Spleen (tissue), 11 donors: Measurements from ENCODE around the gene RGS17. TPM values are rescaled to one million over a fixed set of nuclear protein-coding genes. Genes with fewer than 3 reads are reported as not detected.

Experiments
- DNase-seq: peaks from one replicate; pipeline ENCODE4 v3.0.0-alpha.2; 2020
- H3K27ac ChIP-seq, 8 donors: fragments of 200-600 bp; sonication (generic) in 7 of 8; 1 replicate in 4 of 8; 2 replicates in 4 of 8; pipeline versions ENCODE4 v1.5.0 to v1.8.0; 2016 to 2021; ENCODE audit warnings: inconsistent platforms in 4 of 8, mild to moderate bottlenecking in 4 of 8, moderate library complexity in 1 of 8
- H3K27me3 ChIP-seq, 7 donors: fragments of 200-600 bp; sonication (generic) in 6 of 7; replicated peaks in 1 of 7; 1 replicate in 4 of 7; 2 replicates in 3 of 7; pipeline versions ENCODE4 v1.5.0 to v1.8.0; 2016 to 2021; ENCODE audit warnings: inconsistent platforms in 3 of 7, mild to moderate bottlenecking in 1 of 7
- H3K36me3 ChIP-seq, 6 donors: fragments of 200-600 bp; sonication (generic) in 5 of 6; 1 replicate in 4 of 6; 2 replicates in 2 of 6; pipeline versions ENCODE4 v1.5.0 to v1.8.0; 2016 to 2021; ENCODE audit warnings: inconsistent platforms in 2 of 6
- H3K4me1 ChIP-seq, 6 donors: fragments of 200-600 bp; sonication (generic) in 5 of 6; 1 replicate in 3 of 6; 2 replicates in 3 of 6; pipeline versions ENCODE4 v1.5.0 to v1.8.0; 2016 to 2021; ENCODE audit warnings: inconsistent platforms in 3 of 6
- H3K4me3 ChIP-seq, 8 donors: fragments of 200-600 bp; sonication (generic) in 7 of 8; 1 replicate in 4 of 8; 2 replicates in 4 of 8; pipeline versions ENCODE4 v1.5.0 to v1.8.0; 2016 to 2021; ENCODE audit warnings: inconsistent platforms in 4 of 8, mild to moderate bottlenecking in 4 of 8, moderate library complexity in 2 of 8
- H3K9me3 ChIP-seq, 8 donors: fragments of 200-600 bp; sonication (generic) in 7 of 8; 1 replicate in 4 of 8; 2 replicates in 4 of 8; pipeline versions ENCODE4 v1.5.0 to v1.8.0; 2016 to 2021; ENCODE audit warnings: inconsistent platforms in 4 of 8
- POLR2A ChIP-seq, 3 donors: fragments of 450-650 bp; IDR thresholded peaks; one replicate each; pipeline ENCODE4 v1.5.1; 2017; ENCODE audit warnings: antibody characterized with exemption in 3 of 3, mild to moderate bottlenecking in 1 of 3
- POLR2AphosphoS5 ChIP-seq, 3 donors: sonication (generic); formaldehyde crosslinking; IDR thresholded peaks; one replicate each; pipeline ENCODE4 v1.5.1; 2017; ENCODE audit warnings: antibody characterized with exemption in 3 of 3
- WGBS, 5 donors: extraction: QIAGEN DNeasy Blood & Tissue Kit in 3 of 5; methylation state at CpG; one replicate each; pipeline versions ENCODE4 v1.1.5 to v1.1.7; 2013 to 2018; 5-methylcytosine and 5-hydroxymethylcytosine counted together
- intact Hi-C: fragments of 100-400 bp; cut with DNase I; formaldehyde crosslinking; loops from one replicate; pipeline ENCODE4 v1.15.0; 2023; ENCODE audit warnings: low total_unique reads
- polyA plus RNA-seq, 3 donors: library from polyadenylated mRNA; stranded (reverse); fragments of 200-250 nt; gene quantifications; one replicate each; pipeline ENCODE4 v1.2.1, GENCODE V29; 2013
- total RNA-seq, 7 donors: library from RNA; depleted of rRNA in 3 of 7; stranded (reverse); fragments of >200 nt in 3 of 7; fragmentation: NEBNext Ultra II Directional in 4 of 7; extraction: Animal tissue kit (Norgen Biotek cat#: 25700) in 4 of 7; gene quantifications; one replicate each; pipeline versions ENCODE4 v1.1.0 to v1.2.1, GENCODE V29; 2016 to 2021
- TF ChIP-seq, protein P1 (sequence below), 11 experiments: fragments of 200-600 bp in 7 of 11; fragments of 450-650 bp in 4 of 11; sonication (generic) in 4 of 11; IDR thresholded peaks in 8 of 11; conservative IDR thresholded peaks in 3 of 11; 1 replicate in 7 of 11; 2 replicates in 4 of 11; pipeline versions ENCODE4 v1.4.0 to v1.8.0; 2016 to 2021; ENCODE audit warnings: antibody characterized with exemption in 11 of 11, inconsistent platforms in 4 of 11, mild to moderate bottlenecking in 1 of 11
- donor health status: healthy with polysubstance abuse.
- donor health status: DM: no; HTN: no; CAD: no; lungs with moderate emphysema.
- donor health status: DM: no; HTN: no; CAD: no.
- donor health status: Bipolar disorder and iron deficiency.
- donor health status: healthy.
- donor health status: DM: no; HTN: no; CAD: no.
- donor health status: DM: yes; HTN: yes; CAD: no.

The RGS17 gene
- total and polyA plus RNA-seq, 10 donors, result 0.03 to 0.33 (median 0.07) TPM; not detected in 5

DNA sequence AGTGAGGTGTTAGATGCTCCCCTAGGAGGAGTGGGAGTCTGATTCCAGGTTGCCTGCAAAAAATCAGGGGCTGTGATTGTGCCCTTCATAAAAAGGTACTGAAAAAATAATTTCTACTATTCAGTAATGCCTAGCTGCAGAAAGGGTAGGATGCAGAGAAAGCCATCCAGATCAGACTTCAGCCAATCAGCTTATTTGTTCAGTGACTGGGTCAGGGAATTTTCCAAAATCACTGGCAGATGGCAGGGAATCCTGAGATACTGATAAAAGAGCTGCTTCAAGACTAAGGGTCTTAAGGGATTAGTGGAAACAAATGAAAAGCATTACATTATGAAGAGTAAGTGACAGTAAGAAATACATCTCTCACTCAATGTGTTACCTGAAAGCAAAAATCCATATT, 85.8 kb downstream of the RGS17 start:
- Histone ChIP-seq H3K27me3 (no peaks in the 10 kb centered on the region), H3K27ac (no peak overlapping the region), H3K4me1 (no peaks in the 10 kb centered on the region), H3K9me3 (no peaks in the 10 kb centered on the region), H3K36me3 (no peaks in the 10 kb centered on the region), H3K4me3 (no peak overlapping the region)
- TF ChIP-seq POLR2AphosphoS5 (IDR thresholded peaks at IDR 0.05), result no peak
- TF ChIP-seq, protein P1, sequence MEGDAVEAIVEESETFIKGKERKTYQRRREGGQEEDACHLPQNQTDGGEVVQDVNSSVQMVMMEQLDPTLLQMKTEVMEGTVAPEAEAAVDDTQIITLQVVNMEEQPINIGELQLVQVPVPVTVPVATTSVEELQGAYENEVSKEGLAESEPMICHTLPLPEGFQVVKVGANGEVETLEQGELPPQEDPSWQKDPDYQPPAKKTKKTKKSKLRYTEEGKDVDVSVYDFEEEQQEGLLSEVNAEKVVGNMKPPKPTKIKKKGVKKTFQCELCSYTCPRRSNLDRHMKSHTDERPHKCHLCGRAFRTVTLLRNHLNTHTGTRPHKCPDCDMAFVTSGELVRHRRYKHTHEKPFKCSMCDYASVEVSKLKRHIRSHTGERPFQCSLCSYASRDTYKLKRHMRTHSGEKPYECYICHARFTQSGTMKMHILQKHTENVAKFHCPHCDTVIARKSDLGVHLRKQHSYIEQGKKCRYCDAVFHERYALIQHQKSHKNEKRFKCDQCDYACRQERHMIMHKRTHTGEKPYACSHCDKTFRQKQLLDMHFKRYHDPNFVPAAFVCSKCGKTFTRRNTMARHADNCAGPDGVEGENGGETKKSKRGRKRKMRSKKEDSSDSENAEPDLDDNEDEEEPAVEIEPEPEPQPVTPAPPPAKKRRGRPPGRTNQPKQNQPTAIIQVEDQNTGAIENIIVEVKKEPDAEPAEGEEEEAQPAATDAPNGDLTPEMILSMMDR (IDR thresholded peaks at IDR 0.05 in 8 of 11, conservative IDR thresholded peaks at IDR 0.05 in 3 of 11), result no peak
- no peak for TF ChIP-seq POLR2A (IDR thresholded peaks at IDR 0.05)
- intact Hi-C loops, result no loop called here
- no peak for DNase-seq

DNA sequence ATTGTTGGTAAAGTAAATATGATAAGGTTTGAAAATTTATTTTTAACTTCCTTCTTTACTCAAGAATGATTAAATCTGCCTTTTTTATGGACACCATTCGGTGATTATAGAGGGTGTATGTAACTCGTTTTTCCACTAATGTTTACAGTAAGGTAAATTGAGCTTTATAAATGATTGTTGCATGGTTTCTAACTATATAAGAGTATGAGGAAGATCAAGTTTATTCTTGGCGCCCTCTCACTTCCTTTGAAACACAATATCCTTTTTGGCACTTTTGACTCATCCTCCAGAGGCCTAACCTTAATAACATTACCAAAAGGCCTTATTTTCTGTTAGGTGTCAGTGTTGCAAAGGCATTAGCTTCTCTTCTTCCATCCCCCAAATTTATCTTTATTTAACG, 86.8 kb downstream of the RGS17 start:
- H3K9me3 ChIP-seq, result no peaks in the 10 kb centered on the region
- no peak overlapping the region for H3K27ac ChIP-seq
- H3K27me3 ChIP-seq, result no peaks in the 10 kb centered on the region
- intact Hi-C loops, result no loop called here
- H3K4me1 ChIP-seq, result no peaks in the 10 kb centered on the region
- no peak for DNase-seq
- H3K36me3 ChIP-seq, result no peaks in the 10 kb centered on the region
- no peak overlapping the region for H3K4me3 ChIP-seq
- WGBS, 5 donors, result 69 to 86% (median 78%) methylated on average over 4 of the region's 4 CpGs
- TF ChIP-seq, protein P1 (IDR thresholded peaks at IDR 0.05 in 8 of 11, conservative IDR thresholded peaks at IDR 0.05 in 3 of 11), result no peak
- TF ChIP-seq POLR2A (IDR thresholded peaks at IDR 0.05), result no peak
- no peak for TF ChIP-seq POLR2AphosphoS5 (IDR thresholded peaks at IDR 0.05)

DNA sequence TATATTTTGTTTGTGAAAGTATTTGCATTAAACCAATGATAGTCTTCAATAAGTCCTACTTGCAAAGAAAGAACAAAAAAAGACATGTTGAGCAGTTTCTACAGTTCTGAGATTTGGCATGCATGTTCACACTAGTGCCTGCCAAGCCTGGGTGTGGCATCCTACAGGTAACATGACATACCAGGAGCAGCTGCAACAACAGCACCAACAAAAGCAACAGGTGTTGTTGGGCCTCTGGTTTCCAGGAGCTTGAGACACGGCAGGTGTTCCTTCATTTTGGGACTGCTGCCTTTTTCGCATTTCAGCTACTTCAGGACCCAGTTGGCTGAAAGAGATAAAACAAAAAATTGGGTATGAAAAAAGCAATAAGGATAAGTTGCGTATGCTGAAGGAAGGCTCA, 87.4 kb downstream of the RGS17 start:
- DNase-seq, result no peak
- H3K36me3 ChIP-seq, result no peaks in the 10 kb centered on the region
- TF ChIP-seq, protein P1 (IDR thresholded peaks at IDR 0.05 in 8 of 11, conservative IDR thresholded peaks at IDR 0.05 in 3 of 11), result no peak
- TF ChIP-seq POLR2AphosphoS5 (IDR thresholded peaks at IDR 0.05) (no peak), POLR2A (IDR thresholded peaks at IDR 0.05) (no peak)
- 95 to 100% (median 96%) methylated on average over 3 of the region's 3 CpGs for WGBS, 5 donors
- no peaks in the 10 kb centered on the region for H3K27me3 ChIP-seq
- H3K4me1 ChIP-seq, result no peaks in the 10 kb centered on the region
- H3K9me3 ChIP-seq, result no peaks in the 10 kb centered on the region
- no peak overlapping the region for H3K27ac ChIP-seq
- intact Hi-C loops, result no loop called here
- no peak overlapping the region for H3K4me3 ChIP-seq

GRCh38 chr6:153038378-153039057, 92.6 kb downstream of the RGS17 start:
- H3K9me3 ChIP-seq, result no peaks in the 10 kb centered on the region
- H3K4me1 ChIP-seq, result no peaks in the 10 kb centered on the region
- H3K27me3 ChIP-seq, result no peaks in the 10 kb centered on the region
- H3K36me3 ChIP-seq, result no peaks in the 10 kb centered on the region
- TF ChIP-seq, protein P1 (IDR thresholded peaks at IDR 0.05 in 8 of 11, conservative IDR thresholded peaks at IDR 0.05 in 3 of 11), result no peak
- no peak for TF ChIP-seq POLR2A (IDR thresholded peaks at IDR 0.05)
- no peak for TF ChIP-seq POLR2AphosphoS5 (IDR thresholded peaks at IDR 0.05)
- 63 to 77% (median 74%) methylated on average over 4 of the region's 4 CpGs for WGBS, 5 donors
- H3K4me3 ChIP-seq, result no peak overlapping the region
- H3K27ac ChIP-seq, result no peak overlapping the region
- intact Hi-C loops, result no loop called here
- no peak for DNase-seq
